Parathyroid adenoma (tissue), 2 donors: ENCODE data around the gene PATL1.
"Not testable (repeated sequence)": the region's sequence is repeated elsewhere in the genome, so short reads cannot be mapped to it uniquely, and the experiment has no call there.

Experiments
- H2AFZ ChIP-seq: fragments of 300-600 bp; sonication (generic); one replicate; pipeline ENCODE4 v1.7.0; 2017; ENCODE audit warnings: antibody characterized with exemption, mild to moderate bottlenecking
- H3K27ac ChIP-seq: fragments of 300-600 bp; sonication (generic); one replicate; pipeline ENCODE4 v1.7.0; 2017
- H3K27me3 ChIP-seq: fragments of 300-600 bp; sonication (generic); one replicate; pipeline ENCODE4 v1.7.0; 2017; ENCODE audit warnings: low read length; ENCODE audit not compliant: control insufficient read depth, insufficient read depth
- H3K36me3 ChIP-seq: fragments of 300-600 bp; sonication (generic); one replicate; pipeline ENCODE4 v1.7.0; 2017; ENCODE audit warnings: low read length; ENCODE audit not compliant: control insufficient read depth, insufficient read depth
- H3K4me1 ChIP-seq: fragments of 300-600 bp; sonication (generic); one replicate; pipeline ENCODE4 v1.7.0; 2017; ENCODE audit warnings: control low read depth
- H3K4me2 ChIP-seq: fragments of 300-600 bp; sonication (generic); one replicate; pipeline ENCODE4 v1.7.0; 2017; ENCODE audit warnings: low read length
- H3K4me3 ChIP-seq: fragments of 300-600 bp; sonication (generic); one replicate; pipeline ENCODE4 v1.7.0; 2017; ENCODE audit warnings: low read depth, low read length
- H3K79me2 ChIP-seq: fragments of 300-600 bp; sonication (generic); one replicate; pipeline ENCODE4 v1.7.0; 2017; ENCODE audit warnings: control low read depth
- H3K9ac ChIP-seq: fragments of 300-600 bp; sonication (generic); one replicate; pipeline ENCODE4 v1.7.0; 2017; ENCODE audit warnings: mild to moderate bottlenecking
- H3K9me3 ChIP-seq: fragments of 300-600 bp; sonication (generic); one replicate; pipeline ENCODE4 v1.7.0; 2017; ENCODE audit warnings: low read length; ENCODE audit not compliant: control insufficient read depth
- CTCF ChIP-seq: fragments of 300-600 bp; sonication (generic); IDR thresholded peaks from one replicate; pipeline ENCODE4 v1.7.0; 2017; ENCODE audit warnings: antibody characterized with exemption, mild to moderate bottlenecking
- donor health status: primary hyperparathyroidism.

The PATL1 gene

GRCh38 chr11:59708537-59708936 is 39.7 kb upstream of the PATL1 start:
- Histone ChIP-seq H3K27ac (no peak overlapping the region), H3K9ac (no peak overlapping the region), H3K4me3 (no peak overlapping the region), H3K79me2 (no peaks in the 10 kb centered on the region), H3K36me3 (no peaks in the 10 kb centered on the region), H3K4me1 (no peaks in the 10 kb centered on the region), H3K4me2 (no peak overlapping the region), H3K9me3 (no peaks in the 10 kb centered on the region), H3K27me3 (no peaks in the 10 kb centered on the region), H2AFZ (no peak overlapping the region)
- no peak for TF ChIP-seq CTCF

GRCh38 chr11:59707371-59707770 is 38.5 kb upstream of the PATL1 start:
- Histone ChIP-seq H3K9me3 (no peaks in the 10 kb centered on the region), H3K4me3 (no peak overlapping the region), H3K79me2 (no peaks in the 10 kb centered on the region), H2AFZ (no peak overlapping the region), H3K4me1 (no peaks in the 10 kb centered on the region), H3K4me2 (no peak overlapping the region), H3K36me3 (no peaks in the 10 kb centered on the region), H3K27ac (no peak overlapping the region), H3K9ac (no peak overlapping the region), H3K27me3 (no peaks in the 10 kb centered on the region)
- TF ChIP-seq CTCF: no peak

- Histone ChIP-seq H3K27me3 (no peaks in the 10 kb centered on the region), H3K79me2 (no peaks in the 10 kb centered on the region), H3K9me3 (no peaks in the 10 kb centered on the region), H3K9ac (no peak overlapping the region), H2AFZ (no peak overlapping the region), H3K27ac (no peak overlapping the region), H3K36me3 (no peaks in the 10 kb centered on the region), H3K4me1 (no peaks in the 10 kb centered on the region), H3K4me2 (no peak overlapping the region), H3K4me3 (no peak overlapping the region)
- TF ChIP-seq CTCF: no peak
Observed at GRCh38 chr11:59706518-59707285, 37.9 kb upstream of the PATL1 start.

GRCh38 chr11:59705294-59705693 is 36.5 kb upstream of the PATL1 start:
- H2AFZ ChIP-seq: no peak overlapping the region
- no peak overlapping the region for H3K27ac ChIP-seq
- no peaks in the 10 kb centered on the region for H3K36me3 ChIP-seq
- H3K4me3 ChIP-seq: no peak overlapping the region
- H3K79me2 ChIP-seq: no peaks in the 10 kb centered on the region
- no peak overlapping the region for H3K9ac ChIP-seq
- no peak for TF ChIP-seq CTCF
- no peaks in the 10 kb centered on the region for H3K4me1 ChIP-seq
- H3K9me3 ChIP-seq: no peaks in the 10 kb centered on the region
- H3K4me2 ChIP-seq: no peak overlapping the region
- no peaks in the 10 kb centered on the region for H3K27me3 ChIP-seq

GRCh38 chr11:59703515-59703914 is 34.7 kb upstream of the PATL1 start:
- not testable (repeated sequence) for H3K27me3 ChIP-seq, H3K36me3 ChIP-seq, H3K27ac ChIP-seq, H3K9ac ChIP-seq, H3K4me3 ChIP-seq, H2AFZ ChIP-seq, H3K79me2 ChIP-seq, H3K9me3 ChIP-seq, H3K4me1 ChIP-seq, H3K4me2 ChIP-seq

- not testable (repeated sequence) for H3K27ac ChIP-seq, H3K27me3 ChIP-seq, H3K9ac ChIP-seq
Observed at GRCh38 chr11:59700157-59700556, 31.3 kb upstream of the PATL1 start.

More at GRCh38 chr11:59700157-59700556, 31.3 kb upstream of the PATL1 start:
- H3K4me3 ChIP-seq, H3K79me2 ChIP-seq, H2AFZ ChIP-seq, H3K36me3 ChIP-seq, H3K9me3 ChIP-seq, H3K4me2 ChIP-seq, H3K4me1 ChIP-seq: not testable (repeated sequence)
